M059J (cell line): ENCODE measurements around the gene LEKR1. TPM values are rescaled to one million over a fixed set of nuclear protein-coding genes. Genes with fewer than 3 reads are reported as not detected.
"Not testable (repeated sequence)": the region's sequence is repeated elsewhere in the genome, so short reads cannot be mapped to it uniquely, and the experiment has no call there.

Experiments
- DNase-seq: peaks from one replicate; pipeline ENCODE4 v3.0.0-alpha.2; 2012; ENCODE audit warnings: low read depth
- total RNA-seq: library from RNA; depleted of rRNA; stranded (reverse); fragments of >200 nt; shearing (Covaris generic); gene quantifications from 2 replicates; pipeline ENCODE4 v1.2.3, GENCODE V29; 2014

The LEKR1 gene
- total RNA-seq, 1 experiment from 2014 or later: 1.6 TPM

- no peak for DNase-seq
These were observed 10.5 kb downstream of the LEKR1 start for GRCh38 chr3:156836701-156837100.

- DNase-seq: peak; percentile 75
These were observed 11.0 kb downstream of the LEKR1 start for GRCh38 chr3:156837115-156837514.

GRCh38 chr3:156838035-156838434, 11.9 kb downstream of the LEKR1 start:
- no peak for DNase-seq

DNA sequence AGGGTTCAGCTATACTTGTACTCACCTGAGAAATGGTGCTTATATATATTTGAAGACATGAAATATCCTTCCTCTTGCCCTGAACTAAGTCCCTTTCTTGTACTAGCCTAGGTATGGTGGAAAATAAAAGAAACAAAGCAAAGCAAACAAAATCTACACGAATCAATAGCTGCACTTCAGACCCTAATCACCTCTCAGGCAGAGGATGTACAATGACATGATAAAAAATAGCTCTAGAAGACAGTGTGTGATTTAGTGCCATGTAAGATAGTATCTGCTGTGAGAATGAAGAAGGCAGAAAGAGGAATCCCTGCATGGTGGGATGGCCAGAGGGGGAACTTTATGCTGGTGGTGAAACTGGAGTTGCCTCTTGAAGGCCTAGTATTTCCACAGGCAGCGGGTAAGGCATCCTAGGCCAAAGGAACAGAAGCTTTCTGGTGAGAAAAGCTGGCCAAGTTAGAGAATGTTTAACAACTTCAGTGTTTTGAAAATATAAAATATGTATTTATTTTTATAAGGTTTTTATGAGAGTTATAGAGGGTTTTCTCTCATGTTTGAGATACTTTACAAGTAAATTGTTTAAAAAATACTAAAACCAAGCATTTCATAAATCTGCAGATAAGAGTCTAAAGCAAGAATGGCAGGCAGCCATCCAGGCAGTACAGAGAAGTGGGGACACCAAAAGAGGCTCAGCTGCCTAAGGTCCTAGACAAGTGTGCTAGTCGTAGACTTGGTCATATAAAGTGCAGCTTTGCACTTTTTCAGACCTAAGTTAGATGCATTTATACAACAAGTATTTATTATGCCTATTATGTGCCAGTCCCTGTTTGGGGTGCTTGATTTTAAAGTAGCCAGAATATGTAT, 14.9 kb downstream of the LEKR1 start:
- no peak for DNase-seq

DNA sequence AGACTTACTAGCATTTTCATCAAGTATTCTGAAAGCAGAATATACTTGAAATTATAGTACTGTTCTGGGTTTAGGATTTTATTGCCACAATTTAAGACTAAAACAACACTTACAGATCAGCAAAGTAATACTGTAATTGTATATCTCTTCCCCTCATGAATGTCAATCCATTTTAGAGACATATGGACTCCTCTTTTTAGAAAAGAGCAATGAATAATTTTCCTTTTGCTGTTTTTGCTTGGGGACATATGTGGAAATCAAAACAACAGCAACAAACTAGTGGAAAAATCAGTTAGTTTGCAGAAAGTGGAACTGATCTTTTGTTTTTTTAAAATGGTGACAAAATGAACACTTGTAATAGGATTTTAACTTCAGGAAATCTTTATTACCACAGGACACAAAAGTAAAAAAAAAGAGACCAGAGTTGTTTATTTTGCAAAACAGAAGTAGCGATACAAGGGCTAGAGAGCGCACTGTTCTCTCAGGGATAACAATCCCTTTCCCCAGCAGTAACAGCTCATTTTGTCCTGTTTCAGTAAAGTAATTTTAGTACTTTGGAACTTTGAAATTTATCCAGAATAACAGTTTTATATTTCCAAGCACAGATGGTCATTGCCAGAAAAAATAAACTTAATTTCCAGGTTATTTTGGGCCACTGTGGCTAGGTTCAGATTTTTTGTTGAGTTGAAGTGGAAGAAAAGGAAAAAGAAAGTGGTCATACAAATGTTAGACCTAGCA, 17.1 kb downstream of the LEKR1 start:
- no peak for DNase-seq

DNA sequence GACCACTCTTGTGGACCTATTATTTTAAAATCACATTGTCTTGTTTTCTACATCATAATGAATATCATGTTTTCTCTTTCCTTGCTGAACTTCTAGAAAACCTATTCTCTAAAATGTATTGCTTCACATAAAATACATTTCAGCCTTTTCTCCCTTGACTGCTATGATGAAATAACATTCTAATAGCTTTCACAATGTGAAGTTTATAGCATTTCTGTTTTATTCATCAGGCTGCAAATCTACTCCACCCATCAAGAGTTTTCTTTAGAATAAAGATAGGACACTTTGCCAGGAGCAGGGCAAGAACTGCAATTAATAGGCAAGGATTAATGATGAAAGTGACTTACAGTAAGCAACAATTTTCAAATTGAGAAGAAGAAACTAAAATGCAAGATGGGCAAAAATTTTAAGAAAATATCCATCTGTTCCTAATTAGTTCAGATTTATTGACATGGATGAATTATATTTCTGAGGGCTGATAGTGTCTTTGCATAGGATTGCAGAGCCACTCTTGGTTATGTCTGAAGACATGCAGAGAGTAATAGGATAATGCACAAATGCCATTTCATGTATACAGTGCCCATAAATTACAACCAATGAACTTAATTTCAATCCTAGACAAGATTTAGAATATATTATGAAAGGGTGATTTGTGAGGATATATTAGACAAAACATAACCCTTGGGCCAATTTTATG, 21.7 kb downstream of the LEKR1 start:
- DNase-seq: no peak

GRCh38 chr3:156859578-156859977, 33.4 kb downstream of the LEKR1 start:
- no peak for DNase-seq

- no peak for DNase-seq
These were observed 34.7 kb downstream of the LEKR1 start for GRCh38 chr3:156860873-156861272.

- DNase-seq: no peak
These were observed 36.2 kb downstream of the LEKR1 start for GRCh38 chr3:156862338-156862737.

DNA sequence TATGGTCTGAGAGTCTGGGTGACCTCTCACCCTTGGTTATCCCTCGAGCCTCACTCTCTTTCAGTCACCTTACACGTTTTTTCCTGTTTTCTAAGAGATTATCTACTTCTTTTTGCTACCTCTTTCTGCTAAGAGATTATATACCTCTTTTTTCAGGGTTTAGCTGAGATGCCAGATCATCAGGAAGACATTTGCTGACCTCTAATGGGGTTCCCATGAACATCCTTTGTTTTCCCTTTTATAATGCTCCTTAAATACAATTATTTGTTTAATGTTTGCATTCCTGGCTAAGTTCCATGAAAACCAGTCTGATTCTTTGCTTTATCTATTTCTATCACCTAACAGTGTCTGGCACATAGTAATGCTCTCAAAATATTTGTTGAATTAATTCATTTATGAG, 39.6 kb downstream of the LEKR1 start:
- peak; percentile 35 for DNase-seq

- no peak for DNase-seq
These were observed 41.0 kb downstream of the LEKR1 start for GRCh38 chr3:156867174-156867573.

DNA sequence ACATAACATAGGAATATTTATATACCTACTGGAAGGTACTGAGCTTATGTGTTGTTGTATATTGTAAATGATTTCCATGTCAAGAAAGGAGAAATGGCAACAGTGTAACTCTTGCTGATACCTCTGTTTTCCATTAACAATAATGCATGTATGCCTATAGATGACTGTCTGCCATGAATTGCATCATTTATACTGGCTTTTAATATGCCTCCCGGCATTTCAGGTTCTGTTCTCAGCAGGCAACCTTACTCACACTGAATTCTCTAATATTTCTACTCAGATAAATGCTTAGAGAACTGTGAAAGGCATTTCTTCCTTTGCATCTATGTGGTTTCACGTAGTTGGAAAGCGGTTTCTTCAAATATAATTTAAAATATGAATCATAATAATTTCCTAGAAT, 41.8 kb downstream of the LEKR1 start:
- no peak for DNase-seq

DNA sequence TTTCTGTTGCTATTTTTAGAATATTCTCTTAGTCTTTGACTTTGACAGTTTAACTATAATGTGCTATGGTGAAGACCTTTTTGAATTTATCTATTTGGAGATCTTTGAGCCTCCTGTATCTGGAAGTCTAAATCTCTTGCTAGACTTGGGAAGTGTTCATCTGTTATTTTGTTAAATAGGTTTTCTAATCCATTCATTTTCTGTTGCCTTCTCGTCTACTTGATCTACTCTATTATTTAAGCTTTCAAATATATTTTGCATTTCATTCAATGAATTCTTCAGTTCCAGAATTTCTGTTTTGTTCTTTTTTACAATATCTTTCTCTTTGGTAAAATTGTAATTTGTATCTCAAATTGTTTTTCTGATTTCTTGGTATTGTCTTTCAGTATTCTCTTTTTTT, 47.8 kb downstream of the LEKR1 start:
- DNase-seq: no peak

DNA sequence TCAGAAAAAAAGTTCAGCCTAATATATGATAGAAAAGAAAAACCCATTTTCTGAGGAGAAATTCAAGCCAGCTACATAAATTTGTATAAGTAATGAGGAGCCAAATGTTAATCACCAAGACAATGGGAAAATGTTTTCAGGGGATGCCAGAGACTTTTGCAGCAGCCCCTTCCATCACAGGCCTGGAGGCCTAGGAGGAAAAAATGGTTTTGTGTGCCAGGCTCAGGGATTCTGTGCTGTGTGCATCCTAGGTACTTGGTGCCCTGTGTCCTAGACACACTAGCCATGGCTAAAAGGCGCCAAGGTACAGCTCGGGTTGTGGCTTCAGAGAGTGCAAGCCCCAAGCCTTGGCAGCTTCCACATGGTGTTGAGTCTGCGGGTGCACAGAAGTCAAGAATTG, 53.3 kb downstream of the LEKR1 start:
- DNase-seq: not testable (repeated sequence)

- DNase-seq: no peak
These were observed 59.6 kb downstream of the LEKR1 start for GRCh38 chr3:156885761-156886160.

GRCh38 chr3:156888176-156888575, 62.0 kb downstream of the LEKR1 start:
- no peak for DNase-seq

GRCh38 chr3:156888576-156888975, 62.4 kb downstream of the LEKR1 start:
- DNase-seq: no peak

GRCh38 chr3:156892701-156893100, 66.5 kb downstream of the LEKR1 start:
- peak; percentile 98 for DNase-seq

GRCh38 chr3:156895374-156895773, 69.2 kb downstream of the LEKR1 start:
- DNase-seq: not testable (repeated sequence)

GRCh38 chr3:156897851-156898250, 71.7 kb downstream of the LEKR1 start:
- DNase-seq: not testable (repeated sequence)

DNA sequence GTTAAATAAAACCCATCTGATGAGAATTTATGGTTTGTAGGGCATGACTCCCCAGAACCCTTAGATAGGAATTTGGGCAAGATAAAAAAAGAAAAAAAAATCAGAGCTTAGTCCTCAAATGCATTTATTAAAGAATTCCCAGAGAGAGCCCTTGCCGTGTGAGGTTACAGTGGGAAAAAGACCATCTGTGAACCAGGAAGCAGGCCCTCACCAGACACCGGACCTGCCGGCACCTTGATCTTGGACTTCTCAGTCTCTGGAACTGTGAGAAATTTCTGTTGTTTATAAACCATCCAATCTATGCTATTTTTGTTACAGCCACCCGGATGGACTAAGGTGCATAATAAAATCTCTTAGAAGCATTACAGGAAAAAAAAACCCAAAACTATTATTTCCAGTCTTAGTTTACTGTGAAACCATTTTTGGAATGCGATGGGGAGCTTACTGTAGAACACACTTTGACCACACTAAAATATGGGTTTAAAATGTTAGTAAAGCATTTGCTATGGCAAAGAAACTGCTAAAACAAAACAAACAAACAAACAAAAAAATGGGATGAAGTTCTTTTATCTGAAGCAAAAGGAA, 72.2 kb downstream of the LEKR1 start:
- peak; percentile 47 for DNase-seq

DNA sequence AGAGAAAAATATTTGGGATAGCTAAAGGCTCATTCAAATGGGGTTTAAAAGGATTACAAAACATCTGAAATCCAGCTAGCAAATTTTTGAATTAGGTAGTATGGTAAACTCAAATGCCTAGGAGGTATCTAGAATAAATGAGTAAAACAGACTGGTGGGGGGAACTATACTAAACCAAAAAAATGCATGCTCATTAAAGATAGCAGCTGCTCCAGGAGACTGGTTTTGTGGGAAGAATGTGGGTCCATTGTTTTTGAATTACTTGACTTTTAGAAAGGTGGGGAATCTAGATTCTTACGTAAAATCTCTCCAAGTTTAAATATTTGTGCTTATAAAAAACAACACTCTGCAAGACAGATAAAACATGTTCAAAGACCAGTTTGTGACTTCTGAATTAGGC, 73.8 kb downstream of the LEKR1 start:
- DNase-seq: peak; percentile 69
